Fibroblast of lung (primary cell): ENCODE results near the gene NTN1. TPM values are rescaled to one million over a fixed set of nuclear protein-coding genes. Genes with fewer than 3 reads are reported as not detected.

Experiments
- DNase-seq, 2 donors: peaks; one replicate each; pipeline versions ENCODE4 v3.0.0 to v3.0.0-alpha.2; 2010; ENCODE audit warnings: low read depth in 2 of 2
- H2AFZ ChIP-seq: 2 replicates; pipeline ENCODE4 v1.5.1; 2012; ENCODE audit warnings: low read length, control low read depth, inconsistent platforms
- H3K27ac ChIP-seq: 2 replicates; pipeline ENCODE4 v1.5.1; 2011; ENCODE audit warnings: low read length, control low read depth; ENCODE audit not compliant: insufficient read depth
- H3K27me3 ChIP-seq: 2 replicates; pipeline ENCODE4 v1.5.1; 2011; ENCODE audit warnings: mild to moderate bottlenecking, low read length; ENCODE audit not compliant: control insufficient read depth, insufficient read depth
- H3K36me3 ChIP-seq: 2 replicates; pipeline ENCODE4 v1.5.1; 2011; ENCODE audit warnings: low read length; ENCODE audit not compliant: control insufficient read depth, insufficient read depth
- H3K4me1 ChIP-seq: 2 replicates; pipeline ENCODE4 v1.5.1; 2011; ENCODE audit warnings: low read length; ENCODE audit not compliant: control insufficient read depth, insufficient read depth; ENCODE audit errors: extremely low read depth
- H3K4me2 ChIP-seq: 2 replicates; pipeline ENCODE4 v1.5.1; 2011; ENCODE audit warnings: low read length, control low read depth; ENCODE audit not compliant: insufficient read depth; ENCODE audit errors: extremely low read depth
- H3K4me3 ChIP-seq, 4 experiments: fragments of 200-600 bp in 1 of 4; sonication (generic) in 1 of 4; replicated peaks in 1 of 4; 2 replicates each; pipeline ENCODE4 v1.5.1; 2011 to 2016; ENCODE audit warnings: low read length in 4 of 4, low read depth in 3 of 4, mild to moderate bottlenecking in 3 of 4, control low read depth in 2 of 4, inconsistent platforms in 1 of 4, mixed read lengths in 1 of 4; ENCODE audit not compliant: insufficient read depth in 1 of 4; ENCODE audit errors: control extremely low read depth in 1 of 4
- H3K79me2 ChIP-seq: 2 replicates; pipeline ENCODE4 v1.5.1; 2012; ENCODE audit warnings: mild to moderate bottlenecking, low read length, inconsistent platforms; ENCODE audit not compliant: control insufficient read depth, insufficient read depth
- H3K9ac ChIP-seq: 2 replicates; pipeline ENCODE4 v1.5.1; 2011; ENCODE audit warnings: mild to moderate bottlenecking, low read length, control low read depth; ENCODE audit not compliant: insufficient read depth
- H3K9me3 ChIP-seq: 2 replicates; pipeline ENCODE4 v1.5.1; 2012; ENCODE audit warnings: low read depth, low read length; ENCODE audit not compliant: control insufficient read depth, insufficient read depth
- H4K20me1 ChIP-seq: 2 replicates; pipeline ENCODE4 v1.5.1; 2011; ENCODE audit warnings: low read length; ENCODE audit not compliant: control insufficient read depth, insufficient read depth; ENCODE audit errors: extremely low read depth
- EZH2 ChIP-seq: IDR thresholded peaks from 2 replicates; pipeline ENCODE4 v1.5.1; 2012; ENCODE audit warnings: low read length, control low read depth, mild to moderate bottlenecking; ENCODE audit errors: missing control alignments
- polyA plus RNA-seq, 2 donors: library from polyadenylated mRNA; depleted of rRNA in 1 of 2; stranded (reverse) in 1 of 2; unstranded in 1 of 2; fragments of >200 nt; gene quantifications; 2 replicates each; pipeline ENCODE4 v1.2.1, GENCODE V29; 2011 to 2012; ENCODE audit warnings: missing spikeins in 1 of 2
- total RNA-seq: library from RNA; depleted of rRNA; stranded (reverse); fragments of >200 nt; gene quantifications from 2 replicates; pipeline ENCODE4 v1.2.1, GENCODE V29; 2014
- TF ChIP-seq, protein P1 (sequence below), 2 donors: IDR thresholded peaks in 1 of 2; conservative IDR thresholded peaks in 1 of 2; 1 replicate in 1 of 2; 2 replicates in 1 of 2; pipeline ENCODE4 v1.5.1; 2011 to 2012; ENCODE audit warnings: low read length in 2 of 2, control low read depth in 1 of 2, inconsistent platforms in 1 of 2, low read depth in 1 of 2, mild to moderate bottlenecking in 1 of 2

NTN1 gene
- total and polyA plus RNA-seq, 2 donors (not counting 1 experiment from before 2014, with no cell fraction given) = 0.17 to 3.1 TPM

DNA sequence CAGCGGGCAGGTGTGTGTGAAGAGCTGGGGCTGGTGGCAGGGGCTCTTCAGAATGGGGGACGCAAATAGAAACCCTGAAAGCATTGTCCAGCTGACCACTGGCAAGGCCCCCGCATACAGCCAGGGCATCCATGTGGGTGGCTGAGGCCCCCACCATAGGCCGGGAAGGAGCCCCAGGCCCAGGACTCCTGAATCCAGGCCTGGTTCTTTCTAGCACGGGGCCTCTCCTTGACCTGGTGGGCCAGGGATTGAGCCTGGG, 200.5 kb downstream of the NTN1 start:
- Histone ChIP-seq H3K9me3 (no peaks in the 10 kb centered on the region), H3K36me3 (no peaks in the 10 kb centered on the region)
- TF ChIP-seq, protein P1, sequence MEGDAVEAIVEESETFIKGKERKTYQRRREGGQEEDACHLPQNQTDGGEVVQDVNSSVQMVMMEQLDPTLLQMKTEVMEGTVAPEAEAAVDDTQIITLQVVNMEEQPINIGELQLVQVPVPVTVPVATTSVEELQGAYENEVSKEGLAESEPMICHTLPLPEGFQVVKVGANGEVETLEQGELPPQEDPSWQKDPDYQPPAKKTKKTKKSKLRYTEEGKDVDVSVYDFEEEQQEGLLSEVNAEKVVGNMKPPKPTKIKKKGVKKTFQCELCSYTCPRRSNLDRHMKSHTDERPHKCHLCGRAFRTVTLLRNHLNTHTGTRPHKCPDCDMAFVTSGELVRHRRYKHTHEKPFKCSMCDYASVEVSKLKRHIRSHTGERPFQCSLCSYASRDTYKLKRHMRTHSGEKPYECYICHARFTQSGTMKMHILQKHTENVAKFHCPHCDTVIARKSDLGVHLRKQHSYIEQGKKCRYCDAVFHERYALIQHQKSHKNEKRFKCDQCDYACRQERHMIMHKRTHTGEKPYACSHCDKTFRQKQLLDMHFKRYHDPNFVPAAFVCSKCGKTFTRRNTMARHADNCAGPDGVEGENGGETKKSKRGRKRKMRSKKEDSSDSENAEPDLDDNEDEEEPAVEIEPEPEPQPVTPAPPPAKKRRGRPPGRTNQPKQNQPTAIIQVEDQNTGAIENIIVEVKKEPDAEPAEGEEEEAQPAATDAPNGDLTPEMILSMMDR (conservative IDR thresholded peaks at IDR 0.05 in 1 of 2, IDR thresholded peaks at IDR 0.05 in 1 of 2; ENCODE audit: low read depth in 1 of 2, low read length in 2 of 2) = no peak
- no peak for TF ChIP-seq EZH2

DNA sequence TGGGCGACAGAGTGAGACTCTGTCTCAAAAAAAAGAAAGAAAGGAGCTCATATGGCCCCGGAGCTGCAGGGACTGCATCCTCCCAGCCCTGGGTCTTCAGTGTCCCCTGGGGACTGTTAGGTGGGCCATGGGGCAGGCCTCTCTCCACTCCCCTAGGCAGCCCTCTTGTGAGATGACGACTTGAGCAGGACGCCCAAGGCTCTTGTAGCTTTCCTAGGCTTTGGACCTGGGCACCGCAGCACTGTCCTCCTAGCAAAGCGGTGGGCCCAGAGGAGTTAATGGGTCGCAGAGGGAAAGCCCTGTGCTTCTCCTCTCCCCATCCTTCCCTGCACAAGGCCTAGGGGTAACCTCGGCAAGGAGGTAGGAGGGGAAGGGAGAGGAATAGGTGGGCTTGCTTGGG, 202.2 kb downstream of the NTN1 start:
- Histone ChIP-seq H3K9ac (no peak overlapping the region), H3K4me3 (no peak overlapping the region), H4K20me1 (no peaks in the 10 kb centered on the region), H2AFZ (no peak overlapping the region), H3K9me3 (no peaks in the 10 kb centered on the region), H3K27me3 (no peaks in the 10 kb centered on the region), H3K79me2 (no peaks in the 10 kb centered on the region), H3K4me1 (peaks cover 2% of the 10 kb centered on the region), H3K27ac (no peak overlapping the region), H3K4me2 (no peak overlapping the region), H3K36me3 (no peaks in the 10 kb centered on the region)
- no peak for DNase-seq
- TF ChIP-seq, protein P1 (conservative IDR thresholded peaks at IDR 0.05 in 1 of 2, IDR thresholded peaks at IDR 0.05 in 1 of 2; ENCODE audit: low read depth in 1 of 2, low read length in 2 of 2) = no peak
- TF ChIP-seq EZH2 = no peak

More for the DNA sequence above, 200.5 kb downstream of the NTN1 start:
- Histone ChIP-seq H3K4me3 (no peak overlapping the region), H4K20me1 (no peaks in the 10 kb centered on the region), H3K27ac (no peak overlapping the region), H2AFZ (no peak overlapping the region), H3K4me1 (no peaks in the 10 kb centered on the region), H3K79me2 (no peaks in the 10 kb centered on the region), H3K4me2 (no peak overlapping the region), H3K27me3 (no peaks in the 10 kb centered on the region), H3K9ac (no peak overlapping the region)
- no peak for DNase-seq

DNA sequence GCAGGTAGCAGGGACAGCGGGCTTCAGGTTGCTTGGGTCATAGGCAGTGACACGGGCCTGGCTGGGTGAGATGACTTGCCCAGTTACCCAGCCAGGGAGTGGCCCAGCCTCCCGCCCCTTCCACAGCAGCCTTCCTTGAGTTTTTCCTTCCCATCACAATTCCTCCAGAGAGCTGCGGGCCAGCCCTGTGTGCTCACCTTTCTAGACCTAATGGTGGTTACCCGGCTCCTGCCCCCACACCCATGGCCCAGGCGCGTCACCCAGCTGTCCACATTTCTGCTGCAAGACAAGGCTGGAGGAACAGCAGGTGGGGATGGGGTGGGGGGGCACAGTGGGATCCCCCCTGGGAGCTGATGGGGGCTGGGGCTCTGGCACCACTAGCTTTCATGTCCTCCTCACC, 203.2 kb downstream of the NTN1 start:
- Histone ChIP-seq H4K20me1 (no peaks in the 10 kb centered on the region), H3K4me2 (no peak overlapping the region), H3K9me3 (no peaks in the 10 kb centered on the region), H3K79me2 (no peaks in the 10 kb centered on the region), H2AFZ (no peak overlapping the region), H3K27ac (no peak overlapping the region), H3K9ac (no peak overlapping the region), H3K36me3 (no peaks in the 10 kb centered on the region), H3K4me3 (no peak overlapping the region), H3K4me1 (peaks cover 4% of the 10 kb centered on the region), H3K27me3 (no peaks in the 10 kb centered on the region)
- TF ChIP-seq, protein P1 (conservative IDR thresholded peaks at IDR 0.05 in 1 of 2, IDR thresholded peaks at IDR 0.05 in 1 of 2; ENCODE audit: low read depth in 1 of 2, low read length in 2 of 2) = no peak
- no peak for TF ChIP-seq EZH2
- no peak for DNase-seq
